ENCODE results near the gene ATP6V0A1.

ATP6V0A1 gene

GRCh38 chr17:42564815-42565522 is 106.3 kb downstream of the ATP6V0A1 start:
- DNase-seq: no peak

- no peak for DNase-seq
Measured at GRCh38 chr17:42565523-42566214, 107.0 kb downstream of the ATP6V0A1 start.

GRCh38 chr17:42566215-42566882 is 107.7 kb downstream of the ATP6V0A1 start:
- no peak for DNase-seq

GRCh38 chr17:42566883-42567573 is 108.3 kb downstream of the ATP6V0A1 start, which contains the start of gene MLX:
TSS of gene MLX (plus strand) at chr17:42567100. CDS start at chr17:42567125, 25 bp downstream.
- DNase-seq: peak; percentile 89

- DNase-seq: no peak
Measured at GRCh38 chr17:42568341-42569111, 109.8 kb downstream of the ATP6V0A1 start.

GRCh38 chr17:42571435-42572225 is 113.0 kb downstream of the ATP6V0A1 start:
- no peak for DNase-seq
